HepG2 (cell line): ENCODE measurements around the gene FCMR.

Experiments
- ATF2 ChIP-seq: sonication (generic); formaldehyde crosslinking; IDR thresholded peaks from 2 replicates; pipeline ENCODE4 v1.4.0; 2020; ENCODE audit warnings: missing genetic modification reagents
- CREB1 ChIP-seq, 2 experiments: fragments of 450-650 bp in 1 of 2; IDR thresholded peaks; 2 replicates each; pipeline ENCODE4 v1.6.1; 2016 to 2017; ENCODE audit warnings: control low read depth in 1 of 2, mild to moderate bottlenecking in 1 of 2, missing compliant biosample characterization in 1 of 2, missing genetic modification characterization in 1 of 2
- HNF1B ChIP-seq: sonication (generic); formaldehyde crosslinking; IDR thresholded peaks from 2 replicates; pipeline ENCODE4 v1.5.1; 2020; ENCODE audit warnings: mild to moderate bottlenecking, moderate library complexity, missing genetic modification reagents
- JUN ChIP-seq: sonication (generic); formaldehyde crosslinking; IDR thresholded peaks from 2 replicates; pipeline ENCODE4 v1.4.0; 2020; ENCODE audit warnings: mild to moderate bottlenecking, missing genetic modification reagents
- MAFK ChIP-seq, 2 experiments: IDR thresholded peaks in 1 of 2; conservative IDR thresholded peaks in 1 of 2; 2 replicates each; pipeline ENCODE4 v1.6.1; 2011; ENCODE audit warnings: improper control_type of control experiment in 2 of 2, low read length in 2 of 2
- MAX ChIP-seq: IDR thresholded peaks from 2 replicates; pipeline ENCODE4 v1.6.1; 2012; ENCODE audit warnings: inconsistent platforms
- MAZ ChIP-seq, 2 experiments: sonication (generic) in 1 of 2; formaldehyde crosslinking in 1 of 2; IDR thresholded peaks; 2 replicates each; pipeline versions ENCODE4 v1.5.0 to v1.6.1; 2012 to 2020; ENCODE audit warnings: low read depth in 2 of 2, mild to moderate bottlenecking in 2 of 2, borderline replicate concordance in 1 of 2, improper control_type of control experiment in 1 of 2, low read length in 1 of 2, missing genetic modification reagents in 1 of 2, moderate library complexity in 1 of 2
- POLR2A ChIP-seq, 2 experiments: IDR thresholded peaks; 2 replicates each; pipeline ENCODE4 v1.6.1; 2011; ENCODE audit warnings: low read depth in 2 of 2, low read length in 2 of 2, mild to moderate bottlenecking in 1 of 2, moderate library complexity in 1 of 2; ENCODE audit not compliant: insufficient read depth in 1 of 2
- ZNF282 ChIP-seq: fragments of 450-650 bp; IDR thresholded peaks from 2 replicates; pipeline ENCODE4 v1.6.1; 2018; ENCODE audit not compliant: partially characterized antibody
- ZNF510 ChIP-seq: sonication (generic); formaldehyde crosslinking; IDR thresholded peaks from 2 replicates; pipeline ENCODE4 v1.4.0; 2020; ENCODE audit warnings: low read depth, mild to moderate bottlenecking, missing genetic modification reagents

- TF ChIP-seq ZNF510 (CRISPR knock-in tag) (no peak), ATF2 (no peak), CREB1 (IDR thresholded peaks at IDR 0.05) (no peak), CREB1 (CRISPR knock-in tag; IDR thresholded peaks at IDR 0.05) (no peak), POLR2A (IDR thresholded peaks at IDR 0.05; ENCODE audit: insufficient read depth in 1 of 2, low read depth in 2 of 2, low read length in 2 of 2) (no peak), MAFK (conservative IDR thresholded peaks at IDR 0.05 in 1 of 2, IDR thresholded peaks at IDR 0.05 in 1 of 2; ENCODE audit: low read length in 2 of 2) (no peak), ZNF282 (no peak), MAX (no peak), HNF1B (no peak), MAZ (IDR thresholded peaks at IDR 0.05; ENCODE audit: borderline replicate concordance, low read depth, low read length) (no peak), MAZ (CRISPR knock-in tag; IDR thresholded peaks at IDR 0.05; ENCODE audit: low read depth) (no peak), JUN (no peak)
Measured at GRCh38 chr1:206926286-206926685, 4.5 kb upstream of the FCMR start.
